GM12878 (cell line): ENCODE measurements around the gene FABP7. TPM values are rescaled to one million over a fixed set of nuclear protein-coding genes. Genes with fewer than 3 reads are reported as not detected.
"Not testable (repeated sequence)": the region's sequence is repeated elsewhere in the genome, so short reads cannot be mapped to it uniquely, and the experiment has no call there.

Experiments used
- ATAC-seq: fragments of 200-7000 bp; cut with Tn5 transposase; 3 replicates; pipeline ENCODE4 v1.9.1; 2020; ENCODE audit warnings: mild to moderate bottlenecking, moderate library complexity
- BruUV-seq: library from RNA; stranded (reverse); fragments of 400-500 nt; replicated peaks from 2 replicates; lab custom pipeline; 2021; lab: Mats Ljungman, UMichigan
- CTCF ChIA-PET: fragments of 300-600 bp; sonication (Branson Sonifier 250); formaldehyde crosslinking; extraction: SDS; loops from one replicate; lab custom pipeline; 2021; ENCODE audit warnings: inconsistent platforms; lab: Yijun Ruan, JAX
- POLR2A ChIA-PET: fragments of 350-600 bp; formaldehyde crosslinking; extraction: SDS; loops from one replicate; lab custom pipeline; 2021; ENCODE audit warnings: inconsistent platforms; lab: Charles Lee
- RAD21 ChIA-PET: fragments of 300-600 bp; sonication (Branson Sonifier 250); formaldehyde crosslinking; loops from one replicate; lab custom pipeline; 2023; ENCODE audit warnings: antibody characterized with exemption; ENCODE audit not compliant: unreplicated experiment; lab: Charles Lee
- SMC1A ChIA-PET: fragments of 300-600 bp; sonication (Branson Sonifier 250); formaldehyde crosslinking; loops from one replicate; lab custom pipeline; 2023; ENCODE audit not compliant: unreplicated experiment, uncharacterized antibody; lab: Charles Lee
- DNase-seq: peaks from one replicate; pipeline ENCODE4 v3.0.0-alpha.2; 2011; ENCODE audit warnings: low read depth, low spot score
- FAIRE-seq: peaks from 3 replicates; lab custom pipeline; 2011; peaks lifted over from hg19 to GRCh38; lab: Jason Lieb, UNC
- H2AFZ ChIP-seq: 2 replicates; pipeline ENCODE4 v1.6.0; 2011; ENCODE audit warnings: low read depth, low read length, control low read depth; ENCODE audit not compliant: control insufficient read depth
- H3K27ac ChIP-seq: 2 replicates; pipeline ENCODE4 v1.5.1; 2011; ENCODE audit warnings: control low read depth; ENCODE audit not compliant: control insufficient read depth, insufficient read depth
- H3K27me3 ChIP-seq, 2 experiments: replicated peaks in 1 of 2; 2 replicates each; pipeline versions ENCODE4 v1.6.0 to v1.6.1; 2011; ENCODE audit warnings: low read length in 1 of 2; ENCODE audit not compliant: control insufficient read depth in 2 of 2, insufficient read depth in 2 of 2
- H3K36me3 ChIP-seq, 2 experiments: 2 replicates each; pipeline ENCODE4 v1.5.1; 2011; ENCODE audit warnings: low read length in 1 of 2; ENCODE audit not compliant: control insufficient read depth in 2 of 2, insufficient read depth in 2 of 2
- H3K4me1 ChIP-seq: 2 replicates; pipeline ENCODE4 v1.6.1; 2011; ENCODE audit warnings: mild to moderate bottlenecking, low read length, moderate library complexity, mixed read lengths; ENCODE audit not compliant: control insufficient read depth, insufficient read depth
- H3K4me2 ChIP-seq: 2 replicates; pipeline ENCODE4 v1.6.0; 2011; ENCODE audit warnings: control low read depth; ENCODE audit not compliant: control insufficient read depth, insufficient read depth
- H3K4me3 ChIP-seq: fragments of 200-600 bp; sonication (generic); 2 replicates; pipeline ENCODE4 v1.5.1; 2016
- H3K79me2 ChIP-seq: 2 replicates; pipeline ENCODE4 v1.6.0; 2011; ENCODE audit warnings: low read length; ENCODE audit not compliant: control insufficient read depth, insufficient read depth
- H3K9ac ChIP-seq: 2 replicates; pipeline ENCODE4 v1.8.0; 2011; ENCODE audit warnings: low read length, control low read depth, mixed read lengths; ENCODE audit not compliant: control insufficient read depth, insufficient read depth
- H3K9me3 ChIP-seq: replicated peaks from 3 replicates; pipeline ENCODE4 v1.5.1; 2011; ENCODE audit warnings: mild to moderate bottlenecking, low read length; ENCODE audit not compliant: control insufficient read depth, insufficient read depth
- H4K20me1 ChIP-seq: 2 replicates; pipeline ENCODE4 v1.6.0; 2011; ENCODE audit not compliant: control insufficient read depth, insufficient read depth
- IKZF2 ChIP-seq, 2 experiments: fragments of 450-650 bp; IDR thresholded peaks; 2 replicates each; pipeline ENCODE4 v1.6.1; 2017; ENCODE audit warnings: mild to moderate bottlenecking in 2 of 2, moderate library complexity in 2 of 2
- SPI1 ChIP-seq: IDR thresholded peaks from 2 replicates; pipeline ENCODE4 v1.6.1; 2011; ENCODE audit warnings: low read depth, mild to moderate bottlenecking, low read length, moderate library complexity, borderline replicate concordance; ENCODE audit not compliant: insufficient read depth
- TCF7 ChIP-seq: IDR thresholded peaks from 2 replicates; pipeline ENCODE4 v1.6.1; 2014; ENCODE audit warnings: antibody characterized with exemption, borderline replicate concordance
- WGBS: methylation state at CpG from one replicate; pipeline ENCODE4 v1.1.6; 2016; ENCODE audit warnings: low lambda C conversion rate; ENCODE audit not compliant: insufficient replicate concordance, insufficient coverage; ENCODE audit errors: missing lambda C conversion rate; 5-methylcytosine and 5-hydroxymethylcytosine counted together
- in situ Hi-C: fragments of 300-500 bp; cut with MboI; formaldehyde crosslinking; loops from 9 replicates; pipeline ENCODE4 v1.14.3; 2018; ENCODE audit warnings: mixed read lengths
- intact Hi-C: fragments of 100-400 bp; cut with micrococcal nuclease; formaldehyde crosslinking; loops from one replicate; pipeline ENCODE4 v1.14.2; 2022; ENCODE audit not compliant: unreplicated experiment
- polyA plus RNA-seq, 11 experiments: library from polyadenylated mRNA; depleted of rRNA in 4 of 11; unstranded in 6 of 11; stranded (reverse) in 5 of 11; fragments of >200 nt; fragmentation: Nextera tagmentation in 4 of 11; fragmentation: Illumina TruSeq in 1 of 11; extraction: Ambion mirVana in 4 of 11; extraction: Trizol in 1 of 11; gene quantifications; 1 replicate in 1 of 11; 2 replicates in 10 of 11; pipeline versions ENCODE4 v1.2.1 to v1.2.3, GENCODE V29; 2011 to 2016; ENCODE audit warnings: inconsistent platforms in 2 of 11, missing spikeins in 2 of 11, low read depth in 1 of 11
- total RNA-seq, 4 experiments: library from RNA; depleted of rRNA in 3 of 4; stranded (reverse); fragments of >200 nt in 3 of 4; fragmentation: Illumina TruSeq in 1 of 4; extraction: Trizol in 1 of 4; gene quantifications; 2 replicates each; pipeline versions ENCODE4 v1.2.1 to v1.2.3, GENCODE V29; 2013 to 2021
- TF ChIP-seq, protein P1 (sequence below): fragments of 150-350 bp; IDR thresholded peaks from 2 replicates; pipeline ENCODE4 v1.6.1; 2014; ENCODE audit warnings: mild to moderate bottlenecking, low read depth, low read length

Gene FABP7
- total and polyA plus RNA-seq, 10 of the 15 experiments (the other 5 are each of a cell fraction or from before 2014, with no cell fraction given), result not detected

DNA sequence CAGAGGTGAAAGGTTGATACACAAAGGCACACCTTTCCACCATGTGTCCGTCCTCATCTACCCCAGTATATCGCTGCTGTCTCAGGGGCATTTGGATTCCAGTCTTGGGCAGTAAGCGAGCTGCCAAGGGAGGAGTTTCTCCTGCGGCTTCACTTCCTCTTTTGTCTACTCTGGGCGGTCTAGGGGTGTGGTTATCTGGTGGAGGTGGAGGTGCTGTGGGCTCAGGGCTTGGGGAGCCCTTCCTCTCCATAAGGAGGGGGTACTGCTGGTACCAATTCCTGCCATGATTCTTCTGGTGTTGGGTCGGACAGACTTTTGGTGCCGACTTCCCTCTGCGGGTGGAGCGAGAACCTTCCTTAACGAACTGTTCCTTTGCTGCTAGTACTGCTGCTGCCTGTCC, 31.9 kb upstream of the FABP7 start:
- Histone ChIP-seq H3K4me1 (0 out of 2 replicates have a peak, but pooled peaks cover 3% of the 10 kb centered on the region), H4K20me1 (no peaks in the 10 kb centered on the region)
- TF ChIP-seq, protein P1, sequence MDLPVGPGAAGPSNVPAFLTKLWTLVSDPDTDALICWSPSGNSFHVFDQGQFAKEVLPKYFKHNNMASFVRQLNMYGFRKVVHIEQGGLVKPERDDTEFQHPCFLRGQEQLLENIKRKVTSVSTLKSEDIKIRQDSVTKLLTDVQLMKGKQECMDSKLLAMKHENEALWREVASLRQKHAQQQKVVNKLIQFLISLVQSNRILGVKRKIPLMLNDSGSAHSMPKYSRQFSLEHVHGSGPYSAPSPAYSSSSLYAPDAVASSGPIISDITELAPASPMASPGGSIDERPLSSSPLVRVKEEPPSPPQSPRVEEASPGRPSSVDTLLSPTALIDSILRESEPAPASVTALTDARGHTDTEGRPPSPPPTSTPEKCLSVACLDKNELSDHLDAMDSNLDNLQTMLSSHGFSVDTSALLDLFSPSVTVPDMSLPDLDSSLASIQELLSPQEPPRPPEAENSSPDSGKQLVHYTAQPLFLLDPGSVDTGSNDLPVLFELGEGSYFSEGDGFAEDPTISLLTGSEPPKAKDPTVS, result no peak
- TF ChIP-seq IKZF2 (IDR thresholded peaks at IDR 0.05), result 0 out of 4 replicates have a peak, but pooled peaks of 1 of the 2 experiments have one; percentile 10
- TF ChIP-seq SPI1, result peak; percentile 95
- no peak for TF ChIP-seq TCF7
- TF ChIP-seq, all 136 proteins: peak for 2
- BruUV-seq, result no TSS peak
- FAIRE-seq, result no peak
- Histone ChIP-seq H3K79me2 (no peaks in the 10 kb centered on the region), H3K9ac (no peak overlapping the region), H3K36me3 (no peaks in the 10 kb centered on the region), H3K9me3 (no peaks in the 10 kb centered on the region), H3K4me2 (no peak overlapping the region), H3K4me3 (no peak overlapping the region), H3K27me3 (no peaks in the 10 kb centered on the region), H2AFZ (no peak overlapping the region), H3K27ac (no peak overlapping the region)
- SMC1A ChIA-PET, result interaction anchor here (0.7 to 12.2 kb wide), 4 partner anchors 9 to 91 kb away, joined by 3 to 177 read pairs (median 6); no protein-coding TSS in a partner anchor
- WGBS, result 52% methylated on average over 10 of the region's 10 CpGs
- POLR2A ChIA-PET, result no interaction called here
- RAD21 ChIA-PET, result no interaction called here
- intact Hi-C loops, result no loop called here
- ATAC-seq, result no peak
- in situ Hi-C loops, result loop anchor here (5.0 kb wide), 1 partner anchor 90 kb away; no protein-coding TSS in a partner anchor
- DNase-seq, result no peak
- CTCF ChIA-PET, result interaction anchor here (23.5 kb wide), 1 partner anchor 91 kb away, joined by 640 read pairs; no protein-coding TSS in a partner anchor

DNA sequence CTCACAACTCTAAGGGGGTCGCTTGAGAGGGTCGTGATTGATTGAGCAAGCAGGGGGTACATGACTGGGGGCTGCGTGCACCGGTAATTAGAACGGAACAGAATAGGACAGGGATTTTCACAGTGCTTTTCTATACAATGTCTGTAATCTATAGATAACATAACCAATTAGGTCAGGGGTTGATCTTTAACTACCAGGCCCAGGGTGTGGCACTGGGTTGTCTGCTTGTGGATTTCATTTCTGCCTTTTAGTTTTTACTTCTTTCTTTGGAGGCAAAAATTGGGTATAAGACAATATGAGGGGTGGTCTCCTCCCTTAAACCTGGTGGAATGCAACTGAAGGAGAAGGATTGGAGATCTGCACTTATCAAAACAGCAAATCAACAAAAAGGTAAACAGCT, 30.6 kb upstream of the FABP7 start:
- WGBS, result 50% methylated on average over 5 of the region's 5 CpGs
- BruUV-seq, H3K4me2 ChIP-seq, H3K9me3 ChIP-seq, H3K27me3 ChIP-seq, H4K20me1 ChIP-seq, H3K79me2 ChIP-seq, FAIRE-seq, H2AFZ ChIP-seq, H3K9ac ChIP-seq, DNase-seq, H3K4me1 ChIP-seq, intact Hi-C loops, H3K36me3 ChIP-seq, H3K4me3 ChIP-seq, H3K27ac ChIP-seq, ATAC-seq: not testable (repeated sequence)
- CTCF ChIA-PET, result interaction anchor here (1.6 to 6.6 kb wide), 4 partner anchors 21 to 123 kb away, joined by 5 to 67 read pairs (median 30); partner anchors contain the start of gene SMPDL3A
- in situ Hi-C loops, result loop anchor here (5.0 kb wide), 1 partner anchor 88 kb away; no protein-coding TSS in a partner anchor
- SMC1A ChIA-PET, result interaction anchor here (1.1 to 6.0 kb wide), 10 partner anchors 8 to 90 kb away, joined by 3 to 98 read pairs (median 14); partner anchors contain the start of gene SMPDL3A
- POLR2A ChIA-PET, result interaction anchor here (0.6 kb wide), 1 partner anchor 658 kb away, joined by 4 read pairs; no protein-coding TSS in a partner anchor
- RAD21 ChIA-PET, result interaction anchor here (1.1 to 6.3 kb wide), 4 partner anchors 10 to 90 kb away, joined by 3 to 57 read pairs (median 10); partner anchors contain the start of gene SMPDL3A
